B cell (primary cell): Measurements from ENCODE around the gene HES4. TPM values are rescaled to one million over a fixed set of nuclear protein-coding genes. Genes with fewer than 3 reads are reported as not detected.

Experiments used
- ATAC-seq: fragments of 200-7000 bp; cut with Tn5 transposase; one replicate; pipeline ENCODE4 v1.10.0; 2021; ENCODE audit warnings: low read depth, mild to moderate bottlenecking, moderate number of reproducible peaks, moderate library complexity
- CTCF ChIA-PET: fragments of 350-600 bp; sonication (Branson Sonifier 250); formaldehyde crosslinking; loops from one replicate; lab custom pipeline; 2021; ENCODE audit warnings: antibody characterized with exemption, inconsistent platforms; lab: Charles Lee
- POLR2A ChIA-PET: fragments of 350-600 bp; sonication (Branson Sonifier 250); formaldehyde crosslinking; loops from one replicate; lab custom pipeline; 2021; ENCODE audit warnings: antibody characterized with exemption; lab: Charles Lee
- DNase-seq: peaks from one replicate; pipeline ENCODE4 v3.0.0; 2013
- H2AFZ ChIP-seq: 2 replicates; pipeline ENCODE4 v1.6.1; 2012; ENCODE audit warnings: mild to moderate bottlenecking, low read depth, low read length; ENCODE audit not compliant: insufficient read depth, poor library complexity, severe bottlenecking
- H3K27ac ChIP-seq, 2 donors: 1 replicate in 1 of 2; 2 replicates in 1 of 2; pipeline ENCODE4 v1.5.1; 2012 to 2013; ENCODE audit warnings: low read length in 2 of 2, mild to moderate bottlenecking in 2 of 2, moderate library complexity in 1 of 2
- H3K27me3 ChIP-seq, 4 experiments: fragments of 200-600 bp in 1 of 4; sonication (generic) in 1 of 4; replicated peaks in 1 of 4; 1 replicate in 2 of 4; 2 replicates in 2 of 4; pipeline versions ENCODE4 v1.6.1 to v1.7.0; 2013 to 2016; ENCODE audit warnings: low read length in 3 of 4, mild to moderate bottlenecking in 2 of 4, mixed read lengths in 1 of 4, moderate library complexity in 1 of 4; ENCODE audit not compliant: insufficient read depth in 4 of 4, control insufficient read depth in 3 of 4; ENCODE audit errors: control extremely low read depth in 1 of 4
- H3K36me3 ChIP-seq, 2 experiments: replicated peaks in 1 of 2; 1 replicate in 1 of 2; 2 replicates in 1 of 2; pipeline versions ENCODE4 v1.6.1 to v1.7.1; 2013; ENCODE audit warnings: low read length in 1 of 2; ENCODE audit not compliant: insufficient read depth in 2 of 2, control insufficient read depth in 1 of 2; ENCODE audit errors: control extremely low read depth in 1 of 2, extremely low read depth in 1 of 2
- H3K4me1 ChIP-seq, 2 donors: fragments of 200-600 bp in 1 of 2; sonication (generic) in 1 of 2; 1 replicate in 1 of 2; 2 replicates in 1 of 2; pipeline versions ENCODE4 v1.5.1 to v1.6.1; 2013 to 2017; ENCODE audit warnings: low read length in 2 of 2; ENCODE audit not compliant: control insufficient read depth in 2 of 2, insufficient read depth in 2 of 2
- H3K4me2 ChIP-seq: replicated peaks from 2 replicates; pipeline ENCODE3; 2012; ENCODE audit warnings: mild to moderate bottlenecking, low read depth, low read length; ENCODE audit not compliant: poor library complexity, severe bottlenecking
- H3K4me3 ChIP-seq, 5 experiments: fragments of 200-600 bp in 1 of 5; sonication (generic) in 1 of 5; 1 replicate in 3 of 5; 2 replicates in 2 of 5; pipeline versions ENCODE4 v1.5.1 to v1.7.0; 2011 to 2016; ENCODE audit warnings: low read length in 4 of 5, mild to moderate bottlenecking in 4 of 5, low read depth in 2 of 5, control low read depth in 1 of 5, moderate library complexity in 1 of 5; ENCODE audit not compliant: insufficient read depth in 1 of 5; ENCODE audit errors: control extremely low read depth in 1 of 5, extremely low read depth in 1 of 5
- H3K79me2 ChIP-seq: fragments of 200-600 bp; sonication (generic); one replicate; pipeline ENCODE4 v1.6.0; 2016; ENCODE audit warnings: low read length; ENCODE audit not compliant: control insufficient read depth, insufficient read depth
- H3K9ac ChIP-seq: fragments of 200-600 bp; sonication (generic); 2 replicates; pipeline ENCODE4 v1.6.1; 2017; ENCODE audit warnings: mild to moderate bottlenecking, low read length, moderate library complexity
- H3K9me3 ChIP-seq, 3 donors: one replicate each; pipeline versions ENCODE4 v1.6.1 to v1.7.1; 2013; ENCODE audit warnings: low read length in 2 of 3; ENCODE audit not compliant: control insufficient read depth in 2 of 3, insufficient read depth in 1 of 3; ENCODE audit errors: control extremely low read depth in 1 of 3
- H4K20me1 ChIP-seq: 2 replicates; pipeline ENCODE4 v1.6.0; 2012; ENCODE audit warnings: mild to moderate bottlenecking, low read length; ENCODE audit not compliant: insufficient read depth, control insufficient read depth, poor library complexity, severe bottlenecking
- H3K27ac Mint-ChIP-seq: one replicate; pipeline ENCODE4 v1.8.0; 2021; ENCODE audit warnings: mixed read lengths
- H3K27me3 Mint-ChIP-seq: one replicate; pipeline ENCODE4 v1.8.0; 2021; ENCODE audit warnings: mixed read lengths
- H3K4me1 Mint-ChIP-seq: one replicate; pipeline ENCODE4 v1.8.0; 2021; ENCODE audit warnings: mixed read lengths
- H3K4me3 Mint-ChIP-seq: one replicate; pipeline ENCODE4 v1.8.0; 2021; ENCODE audit warnings: mixed read lengths
- H3K9me3 Mint-ChIP-seq: one replicate; pipeline ENCODE4 v1.8.0; 2022; ENCODE audit warnings: mixed read lengths; ENCODE audit not compliant: insufficient read depth
- CTCF ChIP-seq: fragments of 200-600 bp; IDR thresholded peaks from one replicate; pipeline ENCODE4 v1.8.0; 2022; ENCODE audit warnings: antibody characterized with exemption, mild to moderate bottlenecking
- EZH2 ChIP-seq: IDR thresholded peaks from 2 replicates; pipeline ENCODE4 v1.6.1; 2012; ENCODE audit warnings: borderline replicate concordance, low read depth, mild to moderate bottlenecking, moderate library complexity, low read length; ENCODE audit not compliant: insufficient read depth, poor library complexity, severe bottlenecking
- WGBS: methylation state at CpG from one replicate; pipeline ENCODE4 v1.1.5; 2013; ENCODE audit warnings: missing lambda C conversion rate; ENCODE audit not compliant: insufficient coverage; 5-methylcytosine and 5-hydroxymethylcytosine counted together
- intact Hi-C: fragments of 100-400 bp; cut with micrococcal nuclease; formaldehyde crosslinking; loops from one replicate; pipeline ENCODE4 v1.10.0; 2022
- polyA plus RNA-seq: library from polyadenylated mRNA; depleted of rRNA; stranded (reverse); fragments of >200 nt; gene quantifications from 2 replicates; pipeline ENCODE4 v1.2.3, GENCODE V29; 2012
- total RNA-seq, 2 donors: library from RNA; stranded (reverse); fragments of 120-200 nt in 1 of 2; gene quantifications; 1 replicate in 1 of 2; 2 replicates in 1 of 2; pipeline versions ENCODE4 v1.2.3 to v1.2.4, GENCODE V29; 2013 to 2022

Gene HES4
- total and polyA plus RNA-seq, 2 donors (not counting 1 experiment from before 2014, with no cell fraction given): 3.2 to 4.5 TPM

GRCh38 chr1:963746-964525, 36.0 kb downstream of the HES4 start:
- H3K9me3 ChIP-seq: no peaks in the 10 kb centered on the region
- 94% methylated on average over 43 of the region's 47 CpGs for WGBS
- DNase-seq (no peak), ATAC-seq (no peak)
- POLR2A ChIA-PET: no interaction called here
- no peak overlapping the region for H3K9ac ChIP-seq
- intact Hi-C loops: no loop called here
- Mint-ChIP-seq H3K4me1 (peaks cover 6% of the 10 kb centered on the region), H3K27me3 (peaks cover 5% of the 10 kb centered on the region), H3K4me3 (peak overlapping the region; percentile 49), H3K27ac (peak overlapping the region; percentile 46), H3K9me3 (no peaks in the 10 kb centered on the region)
- no peak overlapping the region for H3K4me3 ChIP-seq
- H3K27me3 ChIP-seq: peaks cover 0 to 15% (median 5%) of the 10 kb centered on the region in 4 experiments
- H3K36me3 ChIP-seq: no peaks in the 10 kb centered on the region
- TF ChIP-seq CTCF (no peak), EZH2 (no peak)
- peaks cover 1% of the 10 kb centered on the region for H4K20me1 ChIP-seq
- no peak overlapping the region for H3K4me2 ChIP-seq
- H3K27ac ChIP-seq: no peak overlapping the region
- no peak overlapping the region for H2AFZ ChIP-seq
- peaks cover 1% of the 10 kb centered on the region for H3K79me2 ChIP-seq
- CTCF ChIA-PET: no interaction called here
- H3K4me1 ChIP-seq: peaks cover 22 to 30% of the 10 kb centered on the region in 2 donors

- Histone ChIP-seq H3K27me3 (peaks cover 0 to 10% (median 4%) of the 10 kb centered on the region in 4 experiments), H2AFZ (no peak overlapping the region), H3K79me2 (peaks cover 8% of the 10 kb centered on the region), H3K9ac (no peak overlapping the region), H3K4me3 (no peak overlapping the region), H3K4me1 (peaks cover 26 to 35% of the 10 kb centered on the region in 2 donors), H3K36me3 (no peaks in the 10 kb centered on the region), H3K4me2 (no peak overlapping the region), H4K20me1 (peaks cover 8% of the 10 kb centered on the region), H3K9me3 (no peaks in the 10 kb centered on the region), H3K27ac (no peak overlapping the region)
- ChIA-PET POLR2A (no interaction called here), CTCF (no interaction called here)
- peaks cover 9% of the 10 kb centered on the region for H3K4me1 Mint-ChIP-seq
- TF ChIP-seq CTCF: no peak
- intact Hi-C loops: no loop called here
- no peaks in the 10 kb centered on the region for H3K9me3 Mint-ChIP-seq
- peak overlapping the region; percentile 49 for H3K4me3 Mint-ChIP-seq
- ATAC-seq (no peak), DNase-seq (no peak)
- no peak overlapping the region for H3K27ac Mint-ChIP-seq
- H3K27me3 Mint-ChIP-seq: peaks cover under 1% of the 10 kb centered on the region
- WGBS: 95% methylated on average over 16 of the region's 16 CpGs
Observed at GRCh38 chr1:963301-963651, 36.6 kb downstream of the HES4 start.
